Upper lobe of right lung (tissue), 1 donor: ENCODE data around the gene EBF4. TPM values are rescaled to one million over a fixed set of nuclear protein-coding genes. Genes with fewer than 3 reads are reported as not detected.
A peak's percentile ranks its signal among the peaks of the same experiment; 100 is the strongest.

Experiments used
- ATAC-seq: fragments of 200-7000 bp; cut with Tn5 transposase; one replicate; pipeline ENCODE4 v1.9.1; 2020; ENCODE audit warnings: mild to moderate bottlenecking, moderate library complexity
- DNase-seq: peaks from one replicate; pipeline ENCODE4 v3.0.0-alpha.2; 2020
- H3K27ac ChIP-seq: fragments of 200-600 bp; one replicate; pipeline ENCODE4 v1.8.0; 2022
- H3K27me3 ChIP-seq: fragments of 200-600 bp; one replicate; pipeline ENCODE4 v1.8.0; 2022; ENCODE audit warnings: mild to moderate bottlenecking
- H3K36me3 ChIP-seq: fragments of 200-600 bp; one replicate; pipeline ENCODE4 v1.8.0; 2022
- H3K4me1 ChIP-seq: fragments of 200-600 bp; one replicate; pipeline ENCODE4 v1.8.0; 2022
- H3K4me3 ChIP-seq: fragments of 200-600 bp; one replicate; pipeline ENCODE4 v1.8.0; 2022; ENCODE audit warnings: mild to moderate bottlenecking
- H3K9me3 ChIP-seq: fragments of 200-600 bp; one replicate; pipeline ENCODE4 v1.8.0; 2022
- intact Hi-C: fragments of 100-400 bp; cut with DNase I; formaldehyde crosslinking; loops from one replicate; pipeline ENCODE4 v1.11.0; 2022
- microRNA-seq: library from miRNA; unstranded; fragments of <30 nt; microRNA quantifications from one replicate; pipeline ENCODE4 v1.2.0, GENCODE V29; 2020; ENCODE audit warnings: borderline microRNAs expressed
- total RNA-seq: library from RNA; stranded (reverse); fragmentation: NEBNext Ultra II Directional; extraction: Animal tissue kit (Norgen Biotek cat#: 25700); gene quantifications from one replicate; pipeline ENCODE4 v1.2.1, GENCODE V29; 2021
- TF ChIP-seq, protein P1 (sequence below): fragments of 200-600 bp; IDR thresholded peaks from one replicate; pipeline ENCODE4 v1.8.0; 2022; ENCODE audit warnings: antibody characterized with exemption
- donor health status: DM: no; HTN: yes; CAD: no; lungs with severe emphysema.

Gene EBF4
- total RNA-seq, 1 donor from 2014 or later: 19.5 TPM

DNA sequence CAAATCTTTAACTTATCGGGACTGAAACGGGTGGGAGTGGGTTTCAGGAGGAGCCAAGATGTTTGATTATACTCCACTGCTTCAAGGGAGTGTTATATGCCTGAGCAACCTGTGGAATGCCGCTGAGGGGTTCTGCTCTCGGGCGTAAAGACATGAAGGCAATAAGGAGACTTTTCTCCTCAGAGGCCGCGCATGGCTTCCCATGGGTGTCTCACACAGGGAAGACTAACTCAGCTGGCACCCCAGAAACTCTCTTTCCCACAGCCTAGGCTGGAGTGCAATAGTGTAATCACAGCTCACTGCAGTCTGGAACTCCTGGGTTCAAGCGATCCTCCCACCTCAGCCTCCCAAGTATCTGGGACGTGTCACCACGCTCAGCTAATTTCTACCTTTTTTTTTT is 117.1 kb downstream of the EBF4 start:
- Histone ChIP-seq H3K27me3 (peaks cover 47% of the 10 kb centered on the region), H3K4me3 (no peak overlapping the region), H3K36me3 (no peaks in the 10 kb centered on the region), H3K4me1 (no peaks in the 10 kb centered on the region), H3K9me3 (no peaks in the 10 kb centered on the region), H3K27ac (no peak overlapping the region)
- intact Hi-C loops: no loop called here
- TF ChIP-seq, protein P1, sequence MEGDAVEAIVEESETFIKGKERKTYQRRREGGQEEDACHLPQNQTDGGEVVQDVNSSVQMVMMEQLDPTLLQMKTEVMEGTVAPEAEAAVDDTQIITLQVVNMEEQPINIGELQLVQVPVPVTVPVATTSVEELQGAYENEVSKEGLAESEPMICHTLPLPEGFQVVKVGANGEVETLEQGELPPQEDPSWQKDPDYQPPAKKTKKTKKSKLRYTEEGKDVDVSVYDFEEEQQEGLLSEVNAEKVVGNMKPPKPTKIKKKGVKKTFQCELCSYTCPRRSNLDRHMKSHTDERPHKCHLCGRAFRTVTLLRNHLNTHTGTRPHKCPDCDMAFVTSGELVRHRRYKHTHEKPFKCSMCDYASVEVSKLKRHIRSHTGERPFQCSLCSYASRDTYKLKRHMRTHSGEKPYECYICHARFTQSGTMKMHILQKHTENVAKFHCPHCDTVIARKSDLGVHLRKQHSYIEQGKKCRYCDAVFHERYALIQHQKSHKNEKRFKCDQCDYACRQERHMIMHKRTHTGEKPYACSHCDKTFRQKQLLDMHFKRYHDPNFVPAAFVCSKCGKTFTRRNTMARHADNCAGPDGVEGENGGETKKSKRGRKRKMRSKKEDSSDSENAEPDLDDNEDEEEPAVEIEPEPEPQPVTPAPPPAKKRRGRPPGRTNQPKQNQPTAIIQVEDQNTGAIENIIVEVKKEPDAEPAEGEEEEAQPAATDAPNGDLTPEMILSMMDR: no peak
- no peak for DNase-seq
- ATAC-seq: no peak

Small RNA genes lying within 50 kb of the gene (microRNA-seq; reads per million reads assigned to microRNA genes)
- 1.7 reads per million, percentile 3 among the genes with 10 or more reads in this experiment for gene MIR1292

Other genes starting within 250 kb of the EBF4 start
- gene SNRPB, start 222.0 kb upstream of the EBF4 start, total RNA-seq: 83.7 TPM
- gene ZNF343, start 183.9 kb upstream of the EBF4 start, total RNA-seq: 8.3 TPM
- 0.43 TPM for gene TMC2, start 156.2 kb upstream of the EBF4 start, total RNA-seq
- 88.4 TPM for gene NOP56, start 40.1 kb upstream of the EBF4 start, total RNA-seq
- gene IDH3B, start 28.6 kb upstream of the EBF4 start, total RNA-seq: 65.5 TPM
- 1.3 TPM for gene CPXM1, start 107.8 kb downstream of the EBF4 start, total RNA-seq
- not detected for gene C20orf141, start 122.2 kb downstream of the EBF4 start, total RNA-seq
- not detected for gene TMEM239, start 123.6 kb downstream of the EBF4 start, total RNA-seq
- gene PCED1A, start 147.9 kb downstream of the EBF4 start, total RNA-seq: 44.3 TPM
- 34.8 TPM for gene VPS16, start 148.0 kb downstream of the EBF4 start, total RNA-seq
- gene PTPRA, start 180.7 kb downstream of the EBF4 start, total RNA-seq: 69.6 TPM